ENCODE results near the gene PDSS1. TPM values are rescaled to one million over a fixed set of nuclear protein-coding genes. Genes with fewer than 3 reads are reported as not detected.
A peak's percentile ranks its signal among the peaks of the same experiment; 100 is the strongest.

Gene PDSS1
- total RNA-seq, 1 experiment from 2014 or later = 18.4 TPM

DNA sequence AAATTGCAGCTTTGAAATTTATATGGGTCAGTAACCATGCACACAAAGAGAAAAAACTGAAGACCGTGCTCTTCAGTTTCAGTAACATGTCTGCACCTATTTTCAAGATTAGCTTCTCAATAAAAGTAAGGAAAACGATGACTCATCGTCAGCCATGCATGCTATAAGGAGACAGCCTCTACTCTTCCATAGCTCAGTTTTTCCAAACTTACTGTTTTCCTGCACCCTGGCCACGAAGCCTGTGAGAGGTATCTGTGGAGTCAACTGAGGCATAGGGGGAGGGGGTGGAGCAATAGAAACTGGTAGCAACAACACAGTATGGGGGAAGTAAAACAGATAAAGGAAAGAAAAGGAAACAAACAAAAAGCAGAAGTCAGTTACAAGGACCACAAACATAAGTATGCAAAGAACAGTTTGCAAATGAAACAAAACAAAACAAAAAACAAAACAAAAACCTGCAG lies 58.0 kb downstream of the PDSS1 start:
- H4K91ac ChIP-seq (ENCODE audit: insufficient read length, low read depth, low read length) = no peak overlapping the region
- H3K79me1 ChIP-seq (ENCODE audit: insufficient read depth, low read depth, low read length, poor library complexity, severe bottlenecking) = no peaks in the 10 kb centered on the region
- H3K4me1 ChIP-seq (ENCODE audit: insufficient read depth, low read length) = peaks cover 5% of the 10 kb centered on the region; the same call in 1 of the 2 replicates
- Mint-ChIP-seq H3K36me3 (ENCODE audit: insufficient read depth in 1 of 3, low read depth in 3 of 3) (peaks cover 0 to 2% (median 0%) of the 10 kb centered on the region in 3 experiments; a peak in 1 of 7 replicates), H3K4me1 (peaks cover 15 to 37% of the 10 kb centered on the region in 2 experiments), H3K4me3 (no peak overlapping the region; a peak in 1 of 5 replicates), H3K9me3 (no peaks in the 10 kb centered on the region), H3K27ac (peak overlapping the region; percentile 10 to 95 (median 94)), H3K27me3 (ENCODE audit: low read depth) (no peaks in the 10 kb centered on the region; the same call in 1 of the 2 replicates)
- H3K4me2 ChIP-seq (ENCODE audit: insufficient read depth, insufficient read length, low read length) = peak overlapping the region; percentile 33
- H2BK15ac ChIP-seq (ENCODE audit: low read depth, low read length) = no peak overlapping the region
- DNase-seq = no peak
- H3K27ac ChIP-seq (ENCODE audit: insufficient read length, low read depth, low read length) = no peak overlapping the region
- no peak overlapping the region for H3K9ac ChIP-seq (ENCODE audit: extremely low read depth, insufficient read length, low read length)
- H3K56ac ChIP-seq (ENCODE audit: insufficient read length, low read depth, low read length) = no peak overlapping the region
- H3T11ph ChIP-seq (ENCODE audit: low read length) = no peak overlapping the region
- no peak overlapping the region for H3K23ac ChIP-seq (ENCODE audit: insufficient read length, low read depth, low read length)
- no peak overlapping the region for H3K4ac ChIP-seq (ENCODE audit: low read depth, low read length)
- H2AK5ac ChIP-seq (ENCODE audit: insufficient read length, low read length) = peak overlapping the region; percentile 83
- H3K27me3 ChIP-seq (ENCODE audit: insufficient read depth, low read length) = no peaks in the 10 kb centered on the region
- H2AFZ ChIP-seq (ENCODE audit: low read length) = no peak overlapping the region
- H2BK20ac ChIP-seq (ENCODE audit: low read depth, low read length, poor library complexity, severe bottlenecking) = no peak overlapping the region
- no peak overlapping the region for H4K8ac ChIP-seq (replicated peaks; ENCODE audit: insufficient read length, low read depth, low read length)
- no peaks in the 10 kb centered on the region for H4K20me1 ChIP-seq (ENCODE audit: control insufficient read depth, insufficient read depth, insufficient read length)
- no peaks in the 10 kb centered on the region for H3K79me2 ChIP-seq (ENCODE audit: insufficient read depth, low read length)
- no peak overlapping the region; the same call in 1 of the 2 replicates for H3K14ac ChIP-seq (ENCODE audit: insufficient read depth, low read length)
- TF ChIP-seq, protein P1, sequence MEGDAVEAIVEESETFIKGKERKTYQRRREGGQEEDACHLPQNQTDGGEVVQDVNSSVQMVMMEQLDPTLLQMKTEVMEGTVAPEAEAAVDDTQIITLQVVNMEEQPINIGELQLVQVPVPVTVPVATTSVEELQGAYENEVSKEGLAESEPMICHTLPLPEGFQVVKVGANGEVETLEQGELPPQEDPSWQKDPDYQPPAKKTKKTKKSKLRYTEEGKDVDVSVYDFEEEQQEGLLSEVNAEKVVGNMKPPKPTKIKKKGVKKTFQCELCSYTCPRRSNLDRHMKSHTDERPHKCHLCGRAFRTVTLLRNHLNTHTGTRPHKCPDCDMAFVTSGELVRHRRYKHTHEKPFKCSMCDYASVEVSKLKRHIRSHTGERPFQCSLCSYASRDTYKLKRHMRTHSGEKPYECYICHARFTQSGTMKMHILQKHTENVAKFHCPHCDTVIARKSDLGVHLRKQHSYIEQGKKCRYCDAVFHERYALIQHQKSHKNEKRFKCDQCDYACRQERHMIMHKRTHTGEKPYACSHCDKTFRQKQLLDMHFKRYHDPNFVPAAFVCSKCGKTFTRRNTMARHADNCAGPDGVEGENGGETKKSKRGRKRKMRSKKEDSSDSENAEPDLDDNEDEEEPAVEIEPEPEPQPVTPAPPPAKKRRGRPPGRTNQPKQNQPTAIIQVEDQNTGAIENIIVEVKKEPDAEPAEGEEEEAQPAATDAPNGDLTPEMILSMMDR (conservative IDR thresholded peaks at IDR 0.05) = no peak
- no peaks in the 10 kb centered on the region for H3K9me3 ChIP-seq (ENCODE audit: control insufficient read depth, low read depth, low read length)
- H2BK5ac ChIP-seq (ENCODE audit: insufficient read length, low read length) = no peak overlapping the region
- H2BK12ac ChIP-seq (ENCODE audit: insufficient read length, low read depth, low read length) = no peak overlapping the region
- no peak overlapping the region for H4K5ac ChIP-seq (ENCODE audit: insufficient read length, low read depth, low read length)
- no peaks in the 10 kb centered on the region for H3K23me2 ChIP-seq (ENCODE audit: insufficient read length, low read depth, low read length, poor library complexity, severe bottlenecking)
- H3K18ac ChIP-seq (ENCODE audit: insufficient read length, low read depth, low read length) = no peak overlapping the region
- WGBS (ENCODE audit: extremely low coverage, insufficient read length, low lambda C conversion rate) = no CpG with 5 or more reads among the region's 4 CpGs
- peak overlapping the region; percentile 69 for H2BK120ac ChIP-seq (ENCODE audit: low read depth, low read length, poor library complexity, severe bottlenecking)
